Fibroblast of upper back skin (primary cell): ENCODE results near the gene GNAT3.

Experiments used
- DNase-seq: peaks from one replicate; pipeline ENCODE4 v3.0.0-alpha.2; 2013

Gene GNAT3

DNA sequence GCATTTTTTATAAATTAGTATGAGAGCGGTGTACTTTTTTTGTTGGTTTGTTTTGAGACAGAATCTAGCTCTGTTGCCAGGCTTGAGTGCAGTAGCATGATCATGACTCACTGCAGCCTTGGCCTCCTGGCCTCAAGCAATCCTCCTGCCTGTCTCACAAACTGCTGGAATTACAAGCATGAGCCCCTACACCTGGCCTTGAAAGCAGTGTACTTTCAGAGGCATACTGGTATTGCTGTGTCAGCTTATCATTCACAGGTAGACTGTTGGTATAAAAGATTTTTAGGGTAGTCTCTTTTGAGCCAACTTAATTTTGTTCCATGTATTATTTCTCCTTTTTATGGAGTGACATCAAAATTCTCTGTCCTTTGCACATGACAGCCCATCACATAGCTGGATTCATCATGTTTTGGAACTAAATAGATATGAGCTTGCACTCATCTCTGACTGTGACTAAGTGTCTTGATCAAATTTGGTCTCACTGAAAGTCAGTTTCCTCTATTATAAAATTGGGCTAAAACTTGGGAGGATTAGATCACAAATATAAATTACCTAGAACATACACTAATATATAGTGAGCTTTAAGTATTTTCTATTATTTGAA is 12.4 kb downstream of the GNAT3 start:
- DNase-seq: peak; percentile 89

DNA sequence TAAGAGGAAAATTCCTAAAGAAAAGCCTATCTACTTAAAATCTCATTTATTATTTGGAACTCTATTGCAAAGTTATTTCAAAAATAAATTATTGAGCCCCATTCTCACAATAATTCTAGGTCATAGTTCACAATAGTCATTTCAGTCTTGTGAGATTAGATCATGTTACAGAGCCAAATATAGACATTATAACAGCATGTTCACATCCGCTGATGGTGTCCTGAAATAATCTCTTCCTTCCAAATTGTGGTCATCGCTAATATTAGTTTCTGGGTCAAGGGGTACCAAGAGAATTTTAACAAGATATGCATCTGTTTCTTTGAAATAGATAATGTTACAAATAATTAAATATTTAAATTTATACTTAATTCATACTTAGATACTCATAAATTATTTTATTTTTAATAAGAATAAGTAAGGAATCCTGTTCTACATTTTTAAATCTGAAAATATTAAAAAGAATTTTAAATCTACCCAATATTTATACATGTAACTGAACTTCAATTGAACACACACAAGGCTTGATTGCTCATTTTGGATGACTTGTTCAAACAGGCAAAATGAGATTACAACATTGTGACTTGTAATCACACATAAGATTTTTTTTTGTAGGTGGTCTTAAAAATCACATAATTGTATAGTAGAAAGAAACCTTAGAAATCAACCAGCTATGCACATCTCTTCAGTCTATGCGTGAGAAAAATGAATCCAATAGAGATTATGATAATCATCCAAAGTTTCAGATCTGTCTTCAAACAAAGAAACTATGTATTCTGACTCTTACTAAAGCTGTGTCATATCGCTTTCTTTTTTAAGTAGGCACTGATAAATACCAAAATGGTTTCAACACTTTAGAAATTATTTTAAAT is 13.1 kb downstream of the GNAT3 start:
- no peak for DNase-seq

DNA sequence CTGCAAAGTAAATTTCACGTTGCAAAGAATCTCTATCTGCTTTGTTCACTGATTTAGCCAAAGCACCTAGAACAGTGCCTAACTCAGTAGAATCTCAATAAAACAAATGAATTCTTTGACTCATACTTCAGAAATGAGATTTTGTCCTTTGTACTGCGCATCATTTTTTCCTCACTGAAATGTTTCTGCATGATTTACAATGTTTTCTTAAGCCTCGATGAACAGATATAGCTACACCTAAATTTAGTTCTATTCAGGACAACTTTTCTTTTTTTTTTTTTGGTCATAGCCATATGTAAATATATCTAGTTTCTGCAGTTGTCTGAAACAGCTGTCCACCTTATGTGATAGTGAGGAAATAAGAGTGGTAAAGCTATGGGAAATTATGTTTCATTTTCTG is 15.3 kb downstream of the GNAT3 start:
- peak; percentile 52 for DNase-seq

DNA sequence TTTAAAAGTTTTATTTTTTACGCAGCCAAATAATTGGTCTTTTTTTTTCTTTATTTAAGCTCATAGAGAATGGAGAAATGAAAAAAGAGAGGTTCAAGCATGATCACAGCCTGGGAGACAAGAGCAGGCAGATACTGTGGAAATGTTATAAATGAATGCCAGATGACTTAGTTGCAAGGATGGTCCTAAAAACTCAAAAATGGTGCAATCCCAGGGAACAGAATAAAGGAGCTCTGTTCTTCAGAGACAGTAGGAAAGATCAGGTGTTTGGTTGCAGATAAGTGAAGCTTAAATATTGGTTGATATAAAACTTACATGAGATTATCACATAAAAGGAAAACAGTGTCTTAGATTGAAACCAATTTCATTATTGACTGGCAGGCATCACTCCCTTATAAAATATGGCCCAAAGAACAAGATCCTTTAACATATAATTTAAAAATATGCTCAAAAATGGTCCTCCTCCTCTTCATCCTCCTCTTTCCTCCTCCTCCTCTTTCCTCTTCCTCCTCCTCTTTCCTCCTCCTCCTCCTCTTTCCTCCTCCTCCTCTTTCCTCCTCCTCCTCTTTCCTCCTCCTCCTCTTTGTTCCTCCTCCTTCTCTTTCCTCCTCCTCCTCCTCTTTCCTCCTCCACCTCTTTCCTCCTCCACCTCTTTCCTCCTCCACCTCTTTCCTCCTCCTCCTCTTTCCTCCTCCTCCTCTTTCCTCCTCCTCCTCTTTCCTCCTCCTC is 18.6 kb downstream of the GNAT3 start:
- DNase-seq: no peak

DNA sequence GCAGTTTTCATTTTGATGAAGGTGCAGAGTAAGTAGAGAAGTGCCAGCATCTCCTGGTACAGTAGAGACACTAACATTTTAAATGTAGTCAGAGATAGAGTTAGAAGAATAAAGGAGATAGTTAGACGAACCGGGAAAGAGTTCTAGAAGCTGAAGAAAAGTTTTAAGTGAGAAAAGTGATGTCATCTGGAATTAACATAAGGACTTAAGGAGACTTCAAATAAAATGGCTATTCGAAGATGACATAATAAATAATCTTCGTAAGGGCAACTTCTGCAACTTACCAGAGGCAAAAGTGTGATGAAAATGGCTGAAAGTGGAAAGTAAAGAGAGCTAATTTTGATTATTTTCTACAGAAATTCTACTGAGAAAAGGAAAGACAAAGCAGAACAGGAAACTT is 20.4 kb downstream of the GNAT3 start:
- DNase-seq: no peak

DNA sequence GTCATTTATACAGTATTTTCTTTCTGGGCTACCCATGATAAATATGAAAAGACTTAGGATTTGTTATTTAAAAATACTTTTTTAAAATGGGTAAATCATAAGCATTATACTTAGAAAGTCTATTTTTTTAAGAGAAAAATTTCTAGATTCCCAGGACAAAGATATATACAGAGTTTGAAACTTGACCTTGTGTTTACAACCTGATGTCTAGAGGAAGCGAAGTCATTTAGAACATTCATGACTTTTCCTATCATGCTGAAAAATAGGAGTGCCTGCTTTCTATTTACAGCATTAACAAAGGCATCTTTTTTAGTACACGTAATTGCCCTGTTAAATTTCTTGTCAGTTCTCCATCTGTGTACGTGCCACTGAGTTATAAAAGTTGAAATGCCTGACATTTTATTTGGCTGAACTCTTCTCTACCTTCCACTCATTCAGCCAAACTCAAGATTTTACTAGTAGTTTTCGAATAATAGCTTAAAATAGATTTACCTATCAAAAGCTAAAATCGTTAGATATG is 23.0 kb downstream of the GNAT3 start:
- no peak for DNase-seq

DNA sequence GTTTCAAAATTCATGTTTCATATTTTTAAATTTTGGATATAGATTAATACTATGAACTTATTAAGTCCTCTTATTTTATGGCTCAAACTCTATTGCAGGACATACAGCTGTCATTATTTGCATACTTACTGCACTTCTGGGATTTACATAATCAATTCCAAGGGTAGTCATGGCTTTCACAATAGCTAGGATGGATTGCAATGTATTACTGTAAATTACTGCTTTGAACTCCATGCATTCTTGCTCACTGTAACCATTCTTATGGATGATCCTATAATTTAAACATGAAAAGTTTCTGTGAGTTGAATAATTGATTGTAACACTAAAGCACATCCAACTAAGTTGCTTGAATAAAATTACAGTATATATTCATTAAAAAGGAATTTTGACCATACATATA is 23.5 kb downstream of the GNAT3 start:
- peak; percentile 76 for DNase-seq

DNA sequence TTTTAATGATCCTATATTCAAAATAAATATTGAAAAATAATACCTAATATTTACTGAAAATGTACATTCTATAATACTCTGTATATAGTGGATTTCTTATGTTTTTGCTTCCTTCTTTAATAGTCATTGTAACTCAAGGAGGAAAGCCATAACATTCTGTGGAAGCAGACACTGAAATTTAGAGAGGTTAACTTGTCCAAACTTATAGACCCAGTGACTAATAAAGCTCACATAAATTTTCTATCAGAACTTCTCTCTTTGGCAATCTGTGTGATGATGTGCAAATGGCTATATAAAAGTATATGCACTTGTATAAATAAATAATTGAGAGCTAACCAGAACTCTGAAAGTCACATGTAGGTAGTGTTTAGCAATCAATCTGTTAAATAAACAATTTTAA is 26.1 kb downstream of the GNAT3 start:
- DNase-seq: no peak

DNA sequence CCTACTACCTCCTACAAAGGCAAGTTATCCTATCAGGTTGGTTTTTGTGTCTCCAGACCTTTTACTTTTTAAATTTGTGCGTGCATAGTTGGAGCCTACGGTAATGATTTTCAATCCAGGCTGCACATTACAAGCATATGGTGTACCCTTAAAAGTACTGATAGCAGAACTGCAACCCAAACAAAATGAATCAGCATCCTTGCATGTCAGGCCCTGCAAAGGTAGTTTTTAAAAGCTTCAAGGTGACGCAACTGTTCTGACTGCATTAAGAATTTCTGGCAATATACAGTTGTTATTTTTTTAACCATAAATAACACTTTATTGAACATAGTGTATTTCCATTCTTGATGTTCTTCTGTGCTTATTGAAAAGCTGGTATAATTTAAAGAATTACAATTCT is 28.9 kb downstream of the GNAT3 start:
- no peak for DNase-seq

DNA sequence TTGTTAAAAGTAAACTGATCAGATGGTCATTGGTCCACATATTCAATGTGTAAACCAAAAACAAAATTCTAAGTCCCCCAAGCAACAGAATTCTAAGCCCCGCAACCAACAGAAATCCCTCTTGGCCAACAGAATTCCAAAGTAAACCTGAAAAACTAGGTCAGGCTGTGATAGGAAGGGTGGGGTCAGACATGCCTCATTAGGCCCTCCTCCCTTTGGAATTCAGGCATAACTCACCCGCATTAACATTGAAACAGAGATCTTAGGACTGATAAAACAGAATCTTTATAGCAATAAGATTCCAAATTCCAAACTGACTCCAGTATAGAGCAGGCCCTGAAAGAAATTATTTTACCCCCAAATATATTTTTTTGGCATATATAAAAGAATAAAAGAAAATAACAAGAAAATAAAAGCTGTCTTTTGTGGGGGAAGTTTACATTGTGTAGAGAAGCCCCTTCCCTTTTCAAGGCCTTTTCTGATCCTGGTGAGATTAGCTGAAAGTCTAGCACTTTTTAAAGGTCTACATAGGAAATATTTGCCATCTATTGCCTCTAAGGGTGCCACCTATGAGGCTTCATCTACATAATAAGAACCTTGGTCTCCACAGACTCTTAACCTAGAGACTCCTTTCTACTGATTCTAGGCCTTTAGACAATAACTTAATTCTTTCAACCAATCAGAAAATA is 30.5 kb downstream of the GNAT3 start:
- DNase-seq: peak; percentile 55

DNA sequence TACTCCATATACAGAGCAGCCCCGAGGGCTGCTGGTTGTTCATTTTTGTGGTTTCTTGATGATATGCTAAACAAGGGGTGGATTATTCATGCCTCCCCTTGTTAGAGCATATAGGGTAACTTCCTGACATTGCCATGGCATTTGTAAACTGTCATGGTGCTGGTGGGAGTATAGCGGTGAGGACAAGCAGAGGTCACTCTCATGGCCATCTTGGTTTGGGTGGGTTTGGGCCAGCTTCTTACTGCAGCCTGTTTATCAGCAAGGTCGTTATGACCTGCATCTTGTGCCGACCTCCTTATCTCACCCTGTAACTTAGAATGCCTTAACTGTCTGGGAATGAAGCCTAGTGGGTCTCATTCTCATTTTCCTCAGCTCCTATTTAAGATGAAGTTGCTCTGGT is 31.3 kb downstream of the GNAT3 start:
- DNase-seq: no peak

DNA sequence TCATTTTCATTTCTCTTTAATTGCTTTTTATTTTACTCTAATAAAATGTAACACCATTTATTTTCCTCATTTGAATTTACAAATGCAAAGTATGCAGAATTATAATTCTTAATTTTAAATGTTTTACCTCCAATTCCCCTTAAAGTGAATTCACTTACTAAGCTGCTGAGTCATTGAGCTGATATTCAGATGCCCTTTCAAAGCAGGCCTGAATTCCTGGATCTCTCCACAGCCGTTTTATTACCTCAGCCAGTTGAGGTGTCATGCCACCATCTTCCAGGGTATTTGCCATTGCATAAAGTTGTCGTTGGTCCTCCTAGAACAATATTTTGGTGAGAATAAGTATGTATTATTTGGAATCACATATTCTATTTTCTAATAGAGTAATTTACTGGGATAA is 33.2 kb downstream of the GNAT3 start:
- DNase-seq: peak; percentile 57

DNA sequence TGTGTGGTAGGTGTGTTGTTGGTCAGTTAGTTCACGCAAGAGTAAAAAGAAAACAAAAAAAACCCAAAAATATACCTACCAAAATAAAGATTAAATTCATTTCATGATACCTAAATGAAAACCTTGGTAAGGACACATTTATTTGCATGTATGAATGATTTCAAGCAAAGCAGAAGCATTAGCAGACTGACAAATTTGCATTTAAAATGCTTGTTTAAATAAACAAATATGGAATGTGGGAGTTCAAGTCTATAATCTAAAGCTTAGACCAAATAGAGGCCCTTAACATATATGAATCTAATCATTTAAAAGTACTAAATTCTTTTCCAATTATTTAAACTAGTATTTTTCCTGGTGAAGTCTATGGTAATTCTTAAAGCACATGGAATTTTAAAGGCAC is 35.8 kb downstream of the GNAT3 start:
- no peak for DNase-seq

DNA sequence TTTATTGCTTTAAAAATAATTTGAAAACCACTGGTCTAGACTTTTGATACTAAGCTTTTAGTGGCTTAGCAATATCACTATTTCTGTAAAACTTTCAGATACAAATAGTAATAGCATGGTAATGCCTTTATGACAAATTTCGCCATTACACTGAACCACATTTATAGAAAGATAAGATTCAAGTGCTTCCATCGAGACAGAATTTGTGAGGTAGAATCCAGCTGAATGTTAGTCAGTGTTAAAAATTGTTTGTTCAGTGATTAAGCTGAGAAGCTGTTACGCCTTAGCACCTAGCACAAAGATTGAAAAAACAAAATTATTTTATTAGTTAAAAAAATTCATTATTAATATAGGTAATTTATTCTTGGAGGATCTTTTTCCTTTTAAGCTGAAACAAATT is 36.5 kb downstream of the GNAT3 start:
- DNase-seq: no peak

DNA sequence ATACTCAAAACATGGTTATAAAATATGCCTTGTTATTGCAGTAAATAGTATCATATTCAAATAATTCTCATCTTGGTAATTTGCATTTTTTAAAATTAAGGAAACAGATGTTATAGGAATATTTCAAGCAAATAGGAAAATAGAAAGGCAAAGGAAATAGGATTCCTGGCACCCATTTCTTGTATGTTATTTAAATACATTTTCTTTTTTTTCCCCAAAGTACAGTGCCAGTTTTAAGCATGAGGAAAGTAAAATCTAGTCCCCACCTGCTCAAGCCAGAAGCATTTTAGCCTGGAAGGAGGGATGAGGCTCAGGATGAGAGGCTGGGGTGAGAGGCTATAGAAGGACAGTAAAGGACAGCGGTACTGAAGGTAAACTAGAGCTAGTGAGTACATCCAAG is 38.1 kb downstream of the GNAT3 start:
- no peak for DNase-seq

DNA sequence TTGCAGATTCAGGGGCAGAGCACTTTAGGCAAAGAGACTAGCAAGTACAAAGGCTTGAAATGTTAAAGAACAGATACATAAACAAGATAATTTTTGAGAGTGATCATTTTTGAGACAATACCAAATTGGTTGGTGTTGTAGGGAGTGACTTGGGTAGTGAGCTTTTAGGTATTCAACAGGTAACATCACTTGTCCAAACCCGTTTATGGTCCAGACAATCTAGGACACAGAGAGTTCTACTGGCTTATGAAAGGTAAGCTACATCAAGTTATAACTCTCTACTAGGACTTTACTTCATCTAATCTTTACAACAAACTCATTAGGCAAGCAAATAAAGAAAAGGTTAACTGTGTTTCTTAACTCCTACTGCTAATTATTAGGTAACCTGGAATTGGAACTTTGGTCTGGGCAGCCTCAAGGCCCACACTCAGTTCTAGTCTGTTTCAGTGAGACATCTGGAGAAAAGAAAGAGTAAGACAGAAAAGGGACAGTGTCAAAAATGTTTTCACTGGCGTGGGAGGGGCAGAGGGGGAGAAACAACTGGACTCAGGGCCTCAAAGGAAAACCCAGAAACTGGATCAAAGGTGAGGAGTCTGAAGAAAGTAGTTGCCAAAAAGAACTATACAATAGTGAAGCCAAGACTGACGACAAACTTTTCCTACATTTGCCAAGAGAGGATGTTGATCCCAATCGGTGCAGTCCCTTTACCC is 39.2 kb downstream of the GNAT3 start:
- no peak for DNase-seq

DNA sequence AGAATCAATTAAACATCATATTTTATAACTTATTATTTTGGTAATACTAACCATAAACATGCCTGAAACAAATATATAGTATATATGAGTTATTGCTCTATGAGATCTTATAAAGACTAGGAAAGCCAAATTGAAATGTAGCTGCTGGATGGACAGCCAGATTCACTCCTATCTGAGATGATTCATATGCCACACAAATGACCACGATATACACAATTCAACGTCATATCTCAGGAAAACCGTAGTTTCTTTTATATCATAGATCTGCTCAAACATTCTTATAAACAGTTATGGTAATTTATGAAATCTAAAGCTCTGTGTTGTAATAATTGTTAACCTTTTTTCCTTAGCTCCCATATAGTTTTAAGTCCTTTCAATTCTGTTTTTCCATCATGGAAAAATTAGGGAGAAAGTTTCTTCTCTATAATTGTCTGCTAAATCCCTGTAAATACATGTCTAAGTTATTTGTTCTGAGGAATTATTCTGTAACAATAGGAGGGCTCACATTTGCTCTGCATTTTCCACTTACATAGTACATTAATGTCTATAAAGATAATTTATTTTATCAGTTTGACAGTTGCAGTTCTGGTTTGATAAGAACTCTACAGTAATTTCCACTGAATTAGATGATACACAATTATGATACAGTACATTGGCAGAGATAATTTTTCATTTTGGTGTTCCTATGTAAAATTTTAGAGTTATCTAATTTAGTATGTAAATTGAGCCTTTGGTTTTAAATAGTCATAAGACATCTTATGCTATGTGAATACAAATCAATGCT is 42.7 kb downstream of the GNAT3 start:
- no peak for DNase-seq

DNA sequence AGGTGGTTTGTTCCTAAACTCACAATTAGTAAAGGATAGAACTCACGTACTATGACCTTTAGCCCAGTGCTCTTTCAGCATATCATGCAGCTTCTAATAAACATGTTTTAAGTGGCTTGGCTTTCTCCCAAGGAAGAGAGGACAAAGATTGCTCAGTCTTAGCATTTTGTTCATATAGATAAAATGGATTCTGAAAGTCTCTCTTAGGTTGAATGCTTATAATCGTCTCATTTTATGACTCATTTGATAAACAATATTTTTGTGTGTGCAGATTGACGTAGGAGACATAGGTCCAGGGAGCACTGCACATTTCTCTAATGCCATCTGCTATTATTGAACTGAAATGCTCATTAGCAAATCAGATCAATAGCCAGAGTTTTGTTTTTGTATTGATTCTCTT is 44.8 kb downstream of the GNAT3 start:
- DNase-seq: no peak

DNA sequence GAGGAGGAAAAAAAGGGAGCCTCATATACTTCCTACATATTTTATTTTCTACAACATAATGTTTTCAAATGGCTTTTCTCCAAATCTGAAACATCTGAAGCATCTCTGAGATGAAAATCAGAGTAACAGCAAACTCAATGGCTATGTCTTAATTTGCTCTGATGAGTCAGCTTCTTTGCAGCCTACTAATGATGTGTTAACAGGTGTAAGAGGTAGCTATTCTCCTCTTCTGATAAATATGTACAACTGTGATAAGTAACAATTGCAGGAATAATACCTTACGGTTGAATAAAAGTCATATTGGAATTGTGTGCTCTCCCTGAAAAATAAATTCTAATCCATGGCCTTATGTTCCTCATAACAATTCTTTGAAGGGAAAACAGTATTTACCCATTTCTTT is 45.2 kb downstream of the GNAT3 start:
- no peak for DNase-seq

DNA sequence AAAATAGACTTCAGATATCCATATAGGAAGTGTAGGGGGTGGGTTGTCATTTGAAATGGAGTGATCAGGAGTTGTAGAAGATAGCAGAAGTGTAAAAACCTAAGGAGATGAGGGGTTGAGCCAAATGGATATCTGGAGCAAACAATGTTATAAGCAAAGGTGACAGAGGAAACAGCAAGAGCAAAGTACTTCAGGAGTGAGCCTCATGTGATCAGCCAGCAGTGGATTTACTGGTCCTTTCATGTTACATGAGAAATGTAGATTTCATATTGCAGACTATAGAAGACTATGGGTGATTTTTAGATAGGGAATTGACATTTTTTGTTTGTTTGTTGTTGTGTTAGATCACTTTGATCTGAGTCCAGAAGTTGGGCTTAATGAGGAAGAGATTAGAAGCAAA is 47.7 kb downstream of the GNAT3 start:
- DNase-seq: no peak

DNA sequence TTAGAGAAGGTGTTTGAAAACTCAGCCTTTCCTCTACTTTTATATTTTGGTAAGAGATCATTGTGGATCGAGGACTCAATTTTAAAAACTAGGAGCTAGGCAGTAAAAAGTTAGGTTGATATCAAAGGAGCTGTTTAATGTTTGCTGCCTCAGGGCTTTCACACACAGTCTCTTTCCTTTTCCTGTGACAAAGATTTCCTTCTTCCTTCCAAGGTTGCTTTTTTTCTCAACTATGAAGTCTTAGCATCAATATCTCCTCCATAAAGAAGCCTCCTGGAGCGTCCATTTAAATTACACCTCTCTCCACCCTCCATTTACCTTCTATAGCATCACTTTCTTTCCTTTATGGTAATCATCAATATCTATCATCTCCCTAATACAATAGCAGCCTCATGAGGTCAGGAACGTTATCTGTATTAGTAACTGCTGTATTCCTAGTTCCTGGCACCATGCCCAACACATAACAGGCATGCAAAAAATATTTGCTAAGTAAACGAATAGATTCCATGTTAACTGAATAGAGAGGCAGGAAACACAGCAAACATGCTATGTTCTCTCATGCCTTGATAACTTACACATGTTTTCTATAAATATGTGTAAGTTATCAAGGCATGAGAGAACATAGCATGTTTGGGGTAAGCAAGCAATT is 48.5 kb downstream of the GNAT3 start:
- peak; percentile 38 for DNase-seq
